HEK293 (cell line): Measurements from ENCODE around the gene ETV3.

Source experiments
- CTCF ChIA-PET: fragments of 350-600 bp; formaldehyde crosslinking; extraction: SDS; loops from one replicate; lab custom pipeline; 2021; ENCODE audit warnings: antibody characterized with exemption; lab: Yijun Ruan, JAX
- POLR2A ChIA-PET: fragments of 300-600 bp; formaldehyde crosslinking; extraction: SDS; loops from one replicate; lab custom pipeline; 2020; ENCODE audit warnings: antibody characterized with exemption, inconsistent platforms; lab: Yijun Ruan, JAX
- H3K27ac ChIP-seq: fragments of 200-500 bp; sonication (Bioruptor generic); 2 replicates; pipeline ENCODE4 v1.5.1; 2014; ENCODE audit warnings: low read depth, low read length, control low read depth, inconsistent platforms; ENCODE audit errors: extremely low read depth
- H3K36me3 ChIP-seq, 2 experiments: fragments of 200-500 bp in 1 of 2; sonication (Bioruptor generic) in 1 of 2; 1 replicate in 1 of 2; 2 replicates in 1 of 2; pipeline ENCODE4 v1.5.1; 2014 to 2017; ENCODE audit warnings: inconsistent platforms in 2 of 2, low read length in 2 of 2; ENCODE audit not compliant: control insufficient read depth in 2 of 2, insufficient read depth in 1 of 2
- H3K4me1 ChIP-seq: fragments of 200-500 bp; sonication (Bioruptor generic); 2 replicates; pipeline ENCODE4 v1.5.1; 2014; ENCODE audit warnings: mild to moderate bottlenecking, low read length, inconsistent platforms; ENCODE audit not compliant: control insufficient read depth, insufficient read depth
- H3K4me3 ChIP-seq: 2 replicates; pipeline ENCODE4 v1.5.1; 2011; ENCODE audit warnings: low read depth, mild to moderate bottlenecking, control low read depth, low read length, moderate library complexity
- H3K9me3 ChIP-seq: fragments of 200-500 bp; sonication (Bioruptor generic); 2 replicates; pipeline ENCODE4 v1.5.1; 2014; ENCODE audit warnings: low read depth, low read length, inconsistent platforms; ENCODE audit not compliant: control insufficient read depth, insufficient read depth
- PRDM1 ChIP-seq: fragments of 450-650 bp; formaldehyde crosslinking; IDR thresholded peaks from 2 replicates; pipeline ENCODE4; 2016; ENCODE audit warnings: missing biosample characterization, missing genetic modification characterization
- RBAK ChIP-seq: fragments of 450-650 bp; formaldehyde crosslinking; IDR thresholded peaks from 2 replicates; pipeline ENCODE4 v1.5.1; 2016; ENCODE audit warnings: missing biosample characterization, missing genetic modification characterization
- ZFP37 ChIP-seq: fragments of 450-650 bp; formaldehyde crosslinking; IDR thresholded peaks from 2 replicates; pipeline ENCODE4 v1.5.1; 2016; ENCODE audit warnings: missing biosample characterization, missing genetic modification characterization
- ZNF112 ChIP-seq: fragments of 450-650 bp; formaldehyde crosslinking; IDR thresholded peaks from 2 replicates; pipeline ENCODE4 v1.5.0; 2017; ENCODE audit warnings: missing biosample characterization, missing genetic modification characterization
- ZNF121 ChIP-seq: fragments of 450-650 bp; formaldehyde crosslinking; IDR thresholded peaks from 2 replicates; pipeline ENCODE4 v1.5.1; 2016; ENCODE audit warnings: missing biosample characterization, missing genetic modification characterization
- ZNF248 ChIP-seq: fragments of 450-650 bp; formaldehyde crosslinking; IDR thresholded peaks from 2 replicates; pipeline ENCODE4 v1.5.1; 2017; ENCODE audit warnings: missing biosample characterization, missing genetic modification characterization
- ZNF394 ChIP-seq: fragments of 450-650 bp; formaldehyde crosslinking; IDR thresholded peaks from 2 replicates; pipeline ENCODE4 v1.5.1; 2016; ENCODE audit warnings: missing biosample characterization, missing genetic modification characterization, mild to moderate bottlenecking, moderate library complexity, borderline replicate concordance
- ZNF48 ChIP-seq: fragments of 450-650 bp; formaldehyde crosslinking; IDR thresholded peaks from 2 replicates; pipeline ENCODE4 v1.5.1; 2016; ENCODE audit warnings: missing biosample characterization, missing genetic modification characterization
- ZNF555 ChIP-seq: fragments of 450-650 bp; formaldehyde crosslinking; conservative IDR thresholded peaks from 2 replicates; pipeline ENCODE4 v1.5.1; 2017; ENCODE audit warnings: missing biosample characterization, mild to moderate bottlenecking, missing genetic modification characterization, inconsistent platforms
- ZNF76 ChIP-seq: fragments of 450-650 bp; formaldehyde crosslinking; IDR thresholded peaks from 2 replicates; pipeline ENCODE4; 2016; ENCODE audit warnings: low read depth, missing biosample characterization, missing genetic modification characterization, borderline replicate concordance
- ZNF785 ChIP-seq: fragments of 450-650 bp; formaldehyde crosslinking; IDR thresholded peaks from 2 replicates; pipeline ENCODE4 v1.5.1; 2016; ENCODE audit warnings: missing biosample characterization, missing genetic modification characterization
- ZNF837 ChIP-seq: fragments of 450-650 bp; formaldehyde crosslinking; IDR thresholded peaks from 2 replicates; pipeline ENCODE4 v1.5.1; 2016; ENCODE audit warnings: missing biosample characterization, missing genetic modification characterization
- TF ChIP-seq, protein P1 (sequence below): fragments of 450-650 bp; formaldehyde crosslinking; IDR thresholded peaks from 2 replicates; pipeline ENCODE4 v1.5.1; 2016; ENCODE audit warnings: missing biosample characterization, missing genetic modification characterization
- TF ChIP-seq, protein P2 (sequence below): fragments of 450-650 bp; formaldehyde crosslinking; IDR thresholded peaks from 2 replicates; pipeline ENCODE4 v1.5.1; 2016; ENCODE audit warnings: missing biosample characterization, missing genetic modification characterization
- TF ChIP-seq, protein P3 (sequence below): fragments of 450-650 bp; formaldehyde crosslinking; IDR thresholded peaks from 2 replicates; pipeline ENCODE4 v1.5.1; 2016; ENCODE audit warnings: missing biosample characterization, missing genetic modification characterization
- TF ChIP-seq, protein P4 (sequence below): fragments of 450-650 bp; formaldehyde crosslinking; IDR thresholded peaks from 2 replicates; pipeline ENCODE4 v1.5.1; 2017; ENCODE audit warnings: missing biosample characterization, missing genetic modification characterization
- TF ChIP-seq, protein P5 (sequence below): fragments of 450-650 bp; formaldehyde crosslinking; IDR thresholded peaks from 2 replicates; pipeline ENCODE4 v1.5.1; 2016; ENCODE audit warnings: missing biosample characterization, missing genetic modification characterization
- TF ChIP-seq, protein P6 (sequence below): fragments of 450-650 bp; formaldehyde crosslinking; IDR thresholded peaks from 2 replicates; pipeline ENCODE4 v1.5.1; 2016; ENCODE audit warnings: missing biosample characterization, missing genetic modification characterization
- TF ChIP-seq, protein P7 (sequence below): fragments of 450-650 bp; formaldehyde crosslinking; IDR thresholded peaks from 2 replicates; pipeline ENCODE4 v1.5.1; 2016; ENCODE audit warnings: missing biosample characterization, missing genetic modification characterization

ETV3 gene

DNA sequence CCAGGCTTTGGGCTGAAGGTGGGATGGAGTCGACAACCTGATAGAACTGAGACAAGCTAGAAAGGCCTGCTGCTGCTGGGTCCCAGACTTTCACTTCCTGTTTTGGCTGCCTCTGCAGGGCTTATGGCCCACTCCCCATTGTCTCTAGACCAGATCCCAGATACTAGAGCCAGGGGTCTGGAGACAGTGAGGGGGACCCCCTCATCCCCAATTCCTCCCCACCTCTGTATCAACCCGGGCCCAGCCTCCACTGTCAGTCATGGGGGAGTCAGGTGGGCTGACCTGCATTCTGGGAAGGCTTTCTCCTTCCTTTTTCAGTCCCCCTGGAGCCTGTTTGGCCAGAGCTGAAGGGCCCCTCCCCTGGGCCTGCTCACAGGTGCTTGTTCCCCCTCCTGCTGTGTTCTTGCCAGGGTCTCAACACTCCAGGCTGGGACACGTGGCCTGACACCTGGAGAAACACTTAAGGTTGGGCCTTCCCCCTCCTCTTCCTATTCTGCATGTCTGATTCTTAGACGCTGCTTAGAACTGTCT is 20.6 kb downstream of the ETV3 start:
- H3K4me1 ChIP-seq = no peaks in the 10 kb centered on the region
- CTCF ChIA-PET = interaction anchor here (0.7 to 1.9 kb wide), 2 partner anchors 28 to 406 kb away, joined by 3 to 6 read pairs; no protein-coding TSS in a partner anchor
- no peak overlapping the region for H3K27ac ChIP-seq
- H3K36me3 ChIP-seq = peaks cover 0 to 20% of the 10 kb centered on the region in 2 experiments; a peak in 1 of 3 replicates
- POLR2A ChIA-PET = no interaction called here
- TF ChIP-seq ZNF394 = no peak
- TF ChIP-seq RBAK = no peak
- no peak for TF ChIP-seq ZNF121 (tag by site-specific recombination)
- TF ChIP-seq, protein P1, sequence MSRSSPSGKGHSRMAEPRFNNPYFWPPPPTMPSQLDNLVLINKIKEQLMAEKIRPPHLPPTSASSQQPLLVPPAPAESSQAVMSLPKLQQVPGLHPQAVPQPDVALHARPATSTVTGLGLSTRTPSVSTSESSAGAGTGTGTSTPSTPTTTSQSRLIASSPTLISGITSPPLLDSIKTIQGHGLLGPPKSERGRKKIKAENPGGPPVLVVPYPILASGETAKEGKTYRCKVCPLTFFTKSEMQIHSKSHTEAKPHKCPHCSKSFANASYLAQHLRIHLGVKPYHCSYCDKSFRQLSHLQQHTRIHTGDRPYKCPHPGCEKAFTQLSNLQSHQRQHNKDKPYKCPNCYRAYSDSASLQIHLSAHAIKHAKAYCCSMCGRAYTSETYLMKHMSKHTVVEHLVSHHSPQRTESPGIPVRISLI (tag by site-specific recombination) = no peak
- no peak for TF ChIP-seq ZNF555 (tag by site-specific recombination)
- TF ChIP-seq ZNF48 (tag by site-specific recombination) = no peak
- no peak for TF ChIP-seq ZNF785 (tag by site-specific recombination)
- H3K9me3 ChIP-seq = no peaks in the 10 kb centered on the region
- no peak overlapping the region for H3K4me3 ChIP-seq

DNA sequence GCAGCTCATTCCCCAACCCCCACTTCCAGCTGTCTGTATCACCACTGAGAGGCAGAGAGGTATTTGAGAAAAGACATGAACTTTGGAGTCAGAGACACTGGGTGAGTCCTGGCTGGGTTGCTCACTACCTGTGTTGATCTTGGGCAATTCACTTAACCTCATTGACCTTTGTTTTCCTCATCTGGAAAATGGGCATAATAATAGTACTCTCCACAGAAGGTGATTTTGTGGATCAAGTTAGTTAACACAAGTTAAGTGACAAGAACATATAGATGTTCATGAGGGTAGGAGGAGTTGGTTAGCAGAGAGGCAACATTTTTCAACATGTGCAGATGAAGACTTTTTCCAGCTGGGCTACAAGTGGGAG is 21.5 kb downstream of the ETV3 start:
- Histone ChIP-seq H3K4me1 (no peaks in the 10 kb centered on the region), H3K4me3 (no peak overlapping the region), H3K27ac (no peak overlapping the region), H3K9me3 (no peaks in the 10 kb centered on the region), H3K36me3 (peaks cover 0 to 19% of the 10 kb centered on the region in 2 experiments; a peak in 1 of 3 replicates)
- TF ChIP-seq ZFP37 (tag by site-specific recombination) = no peak
- TF ChIP-seq, protein P2, sequence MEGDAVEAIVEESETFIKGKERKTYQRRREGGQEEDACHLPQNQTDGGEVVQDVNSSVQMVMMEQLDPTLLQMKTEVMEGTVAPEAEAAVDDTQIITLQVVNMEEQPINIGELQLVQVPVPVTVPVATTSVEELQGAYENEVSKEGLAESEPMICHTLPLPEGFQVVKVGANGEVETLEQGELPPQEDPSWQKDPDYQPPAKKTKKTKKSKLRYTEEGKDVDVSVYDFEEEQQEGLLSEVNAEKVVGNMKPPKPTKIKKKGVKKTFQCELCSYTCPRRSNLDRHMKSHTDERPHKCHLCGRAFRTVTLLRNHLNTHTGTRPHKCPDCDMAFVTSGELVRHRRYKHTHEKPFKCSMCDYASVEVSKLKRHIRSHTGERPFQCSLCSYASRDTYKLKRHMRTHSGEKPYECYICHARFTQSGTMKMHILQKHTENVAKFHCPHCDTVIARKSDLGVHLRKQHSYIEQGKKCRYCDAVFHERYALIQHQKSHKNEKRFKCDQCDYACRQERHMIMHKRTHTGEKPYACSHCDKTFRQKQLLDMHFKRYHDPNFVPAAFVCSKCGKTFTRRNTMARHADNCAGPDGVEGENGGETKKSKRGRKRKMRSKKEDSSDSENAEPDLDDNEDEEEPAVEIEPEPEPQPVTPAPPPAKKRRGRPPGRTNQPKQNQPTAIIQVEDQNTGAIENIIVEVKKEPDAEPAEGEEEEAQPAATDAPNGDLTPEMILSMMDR (tag by site-specific recombination) = no peak
- TF ChIP-seq, protein P3, sequence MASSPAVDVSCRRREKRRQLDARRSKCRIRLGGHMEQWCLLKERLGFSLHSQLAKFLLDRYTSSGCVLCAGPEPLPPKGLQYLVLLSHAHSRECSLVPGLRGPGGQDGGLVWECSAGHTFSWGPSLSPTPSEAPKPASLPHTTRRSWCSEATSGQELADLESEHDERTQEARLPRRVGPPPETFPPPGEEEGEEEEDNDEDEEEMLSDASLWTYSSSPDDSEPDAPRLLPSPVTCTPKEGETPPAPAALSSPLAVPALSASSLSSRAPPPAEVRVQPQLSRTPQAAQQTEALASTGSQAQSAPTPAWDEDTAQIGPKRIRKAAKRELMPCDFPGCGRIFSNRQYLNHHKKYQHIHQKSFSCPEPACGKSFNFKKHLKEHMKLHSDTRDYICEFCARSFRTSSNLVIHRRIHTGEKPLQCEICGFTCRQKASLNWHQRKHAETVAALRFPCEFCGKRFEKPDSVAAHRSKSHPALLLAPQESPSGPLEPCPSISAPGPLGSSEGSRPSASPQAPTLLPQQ = no peak
- TF ChIP-seq, protein P4, sequence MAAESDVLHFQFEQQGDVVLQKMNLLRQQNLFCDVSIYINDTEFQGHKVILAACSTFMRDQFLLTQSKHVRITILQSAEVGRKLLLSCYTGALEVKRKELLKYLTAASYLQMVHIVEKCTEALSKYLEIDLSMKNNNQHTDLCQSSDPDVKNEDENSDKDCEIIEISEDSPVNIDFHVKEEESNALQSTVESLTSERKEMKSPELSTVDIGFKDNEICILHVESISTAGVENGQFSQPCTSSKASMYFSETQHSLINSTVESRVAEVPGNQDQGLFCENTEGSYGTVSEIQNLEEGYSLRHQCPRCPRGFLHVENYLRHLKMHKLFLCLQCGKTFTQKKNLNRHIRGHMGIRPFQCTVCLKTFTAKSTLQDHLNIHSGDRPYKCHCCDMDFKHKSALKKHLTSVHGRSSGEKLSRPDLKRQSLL (tag by site-specific recombination) = no peak
- TF ChIP-seq ZNF248 (tag by site-specific recombination) = no peak
- no peak for TF ChIP-seq ZNF837
- TF ChIP-seq, protein P5, sequence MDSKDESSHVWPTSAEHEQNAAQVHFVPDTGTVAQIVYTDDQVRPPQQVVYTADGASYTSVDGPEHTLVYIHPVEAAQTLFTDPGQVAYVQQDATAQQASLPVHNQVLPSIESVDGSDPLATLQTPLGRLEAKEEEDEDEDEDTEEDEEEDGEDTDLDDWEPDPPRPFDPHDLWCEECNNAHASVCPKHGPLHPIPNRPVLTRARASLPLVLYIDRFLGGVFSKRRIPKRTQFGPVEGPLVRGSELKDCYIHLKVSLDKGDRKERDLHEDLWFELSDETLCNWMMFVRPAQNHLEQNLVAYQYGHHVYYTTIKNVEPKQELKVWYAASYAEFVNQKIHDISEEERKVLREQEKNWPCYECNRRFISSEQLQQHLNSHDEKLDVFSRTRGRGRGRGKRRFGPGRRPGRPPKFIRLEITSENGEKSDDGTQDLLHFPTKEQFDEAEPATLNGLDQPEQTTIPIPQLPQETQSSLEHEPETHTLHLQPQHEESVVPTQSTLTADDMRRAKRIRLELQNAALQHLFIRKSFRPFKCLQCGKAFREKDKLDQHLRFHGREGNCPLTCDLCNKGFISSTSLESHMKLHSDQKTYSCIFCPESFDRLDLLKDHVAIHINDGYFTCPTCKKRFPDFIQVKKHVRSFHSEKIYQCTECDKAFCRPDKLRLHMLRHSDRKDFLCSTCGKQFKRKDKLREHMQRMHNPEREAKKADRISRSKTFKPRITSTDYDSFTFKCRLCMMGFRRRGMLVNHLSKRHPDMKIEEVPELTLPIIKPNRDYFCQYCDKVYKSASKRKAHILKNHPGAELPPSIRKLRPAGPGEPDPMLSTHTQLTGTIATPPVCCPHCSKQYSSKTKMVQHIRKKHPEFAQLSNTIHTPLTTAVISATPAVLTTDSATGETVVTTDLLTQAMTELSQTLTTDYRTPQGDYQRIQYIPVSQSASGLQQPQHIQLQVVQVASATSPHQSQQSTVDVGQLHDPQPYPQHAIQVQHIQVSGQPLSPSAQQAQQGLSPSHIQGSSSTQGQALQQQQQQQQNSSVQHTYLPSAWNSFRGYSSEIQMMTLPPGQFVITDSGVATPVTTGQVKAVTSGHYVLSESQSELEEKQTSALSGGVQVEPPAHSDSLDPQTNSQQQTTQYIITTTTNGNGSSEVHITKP (tag by site-specific recombination) = no peak
- TF ChIP-seq ZNF112 (tag by site-specific recombination) = no peak
- TF ChIP-seq PRDM1 = no peak
- TF ChIP-seq, protein P6, sequence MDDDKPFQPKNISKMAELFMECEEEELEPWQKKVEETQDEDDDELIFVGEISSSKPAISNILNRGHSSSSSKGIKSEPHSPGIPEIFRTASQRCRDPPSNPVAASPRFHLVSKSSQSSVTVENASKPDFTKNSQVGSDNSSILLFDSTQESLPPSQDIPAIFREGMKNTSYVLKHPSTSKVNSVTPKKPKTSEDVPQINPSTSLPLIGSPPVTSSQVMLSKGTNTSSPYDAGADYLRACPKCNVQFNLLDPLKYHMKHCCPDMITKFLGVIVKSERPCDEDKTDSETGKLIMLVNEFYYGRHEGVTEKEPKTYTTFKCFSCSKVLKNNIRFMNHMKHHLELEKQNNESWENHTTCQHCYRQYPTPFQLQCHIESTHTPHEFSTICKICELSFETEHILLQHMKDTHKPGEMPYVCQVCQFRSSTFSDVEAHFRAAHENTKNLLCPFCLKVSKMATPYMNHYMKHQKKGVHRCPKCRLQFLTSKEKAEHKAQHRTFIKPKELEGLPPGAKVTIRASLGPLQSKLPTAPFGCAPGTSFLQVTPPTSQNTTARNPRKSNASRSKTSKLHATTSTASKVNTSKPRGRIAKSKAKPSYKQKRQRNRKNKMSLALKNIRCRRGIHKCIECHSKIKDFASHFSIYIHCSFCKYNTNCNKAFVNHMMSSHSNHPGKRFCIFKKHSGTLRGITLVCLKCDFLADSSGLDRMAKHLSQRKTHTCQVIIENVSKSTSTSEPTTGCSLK (tag by site-specific recombination) = no peak
- TF ChIP-seq, protein P7, sequence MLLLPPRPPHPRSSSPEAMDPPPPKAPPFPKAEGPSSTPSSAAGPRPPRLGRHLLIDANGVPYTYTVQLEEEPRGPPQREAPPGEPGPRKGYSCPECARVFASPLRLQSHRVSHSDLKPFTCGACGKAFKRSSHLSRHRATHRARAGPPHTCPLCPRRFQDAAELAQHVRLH (tag by site-specific recombination) = no peak
- no peak for TF ChIP-seq ZNF76 (tag by site-specific recombination)
- POLR2A ChIA-PET = no interaction called here
- CTCF ChIA-PET = interaction anchor here (1.0 to 1.9 kb wide), 2 partner anchors 27 to 40 kb away, joined by 4 to 6 read pairs; no protein-coding TSS in a partner anchor
